ENCODE measurements around the gene KRTAP10-11. TPM values are rescaled to one million over a fixed set of nuclear protein-coding genes. Genes with fewer than 3 reads are reported as not detected.
"Not testable (repeated sequence)": the region's sequence is repeated elsewhere in the genome, so short reads cannot be mapped to it uniquely, and the experiment has no call there.

KRTAP10-11 gene
- polyA plus RNA-seq, 12 donors: not detected

GRCh38 chr21:44638506-44639330 lies 7.5 kb upstream of the KRTAP10-11 start:
- not testable (repeated sequence) for DNase-seq

- no peak for DNase-seq
Measured at GRCh38 chr21:44639331-44639655, 6.9 kb upstream of the KRTAP10-11 start.

GRCh38 chr21:44640761-44641160 lies 5.5 kb upstream of the KRTAP10-11 start:
- no peak for DNase-seq

- DNase-seq: no peak
Measured at GRCh38 chr21:44643741-44644310, 2.4 kb upstream of the KRTAP10-11 start.

- no peak for DNase-seq
Measured at GRCh38 chr21:44644878-44645277, 1.3 kb upstream of the KRTAP10-11 start.

GRCh38 chr21:44647222-44647552 lies 973 bp downstream of the KRTAP10-11 start:
- no peak for DNase-seq

GRCh38 chr21:44648557-44649311 lies 2.5 kb downstream of the KRTAP10-11 start:
- DNase-seq: no peak

GRCh38 chr21:44649521-44650100 lies 3.4 kb downstream of the KRTAP10-11 start:
- DNase-seq: no peak

GRCh38 chr21:44650265-44650972 lies 4.2 kb downstream of the KRTAP10-11 start:
- DNase-seq: no peak

GRCh38 chr21:44650973-44651675 lies 4.9 kb downstream of the KRTAP10-11 start:
- DNase-seq: no peak

GRCh38 chr21:44653123-44653522 lies 6.9 kb downstream of the KRTAP10-11 start:
- DNase-seq: no peak

- no peak for DNase-seq
Measured at GRCh38 chr21:44653656-44654575, 7.7 kb downstream of the KRTAP10-11 start.

- no peak for DNase-seq
Measured at GRCh38 chr21:44654576-44655175, 8.5 kb downstream of the KRTAP10-11 start, which contains the start of gene KRTAP12-4. KRTAP12-4 (minus strand) TSS chr21:44654659; CDS start chr21:44654614, 45 bp downstream.

- no peak for DNase-seq
Measured at GRCh38 chr21:44656868-44657267, 10.7 kb downstream of the KRTAP10-11 start.

GRCh38 chr21:44657635-44658540 lies 11.7 kb downstream of the KRTAP10-11 start, which contains the start of gene KRTAP12-3:
KRTAP12-3 (plus strand) TSS chr21:44657932; CDS start chr21:44657980, 48 bp downstream.
- DNase-seq: no peak

GRCh38 chr21:44658541-44658910 lies 12.3 kb downstream of the KRTAP10-11 start:
- DNase-seq: no peak

GRCh38 chr21:44658913-44659595 lies 12.8 kb downstream of the KRTAP10-11 start:
- DNase-seq: no peak

- not testable (repeated sequence) for DNase-seq
Measured at GRCh38 chr21:44661567-44661966, 15.4 kb downstream of the KRTAP10-11 start.

Measured in muscle of arm (tissue), 12 donors.